Left forelimb (tissue), 1 donor: Measurements from ENCODE around the gene PTMA.
A peak's percentile ranks its signal among the peaks of the same experiment; 100 is the strongest.

Experiments
- DNase-seq: peaks from one replicate; pipeline ENCODE4 v3.0.0-alpha.2; 2018; ENCODE audit warnings: low spot score

The PTMA gene

DNA sequence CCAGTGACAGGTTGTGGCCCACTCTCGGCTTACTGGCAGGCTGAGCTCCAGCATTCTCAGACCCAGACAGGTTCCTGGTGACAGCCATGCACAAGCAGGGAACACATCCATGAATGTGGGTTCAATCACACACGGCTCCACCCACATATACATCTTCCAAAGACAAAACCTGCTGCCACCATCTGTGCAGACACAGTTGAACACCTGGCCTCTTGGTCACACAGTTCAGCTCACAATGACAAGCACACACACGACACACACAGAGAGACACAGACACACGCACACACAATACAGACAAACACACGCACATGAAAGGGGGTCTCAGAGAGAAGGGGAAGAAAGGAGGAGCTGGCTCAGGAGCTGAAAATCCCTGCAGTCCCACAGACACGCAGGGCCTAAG lies 32.1 kb upstream of the PTMA start:
- DNase-seq = no peak

- peak; percentile 87 for DNase-seq
These were observed 30.7 kb upstream of the PTMA start for GRCh38 chr2:231677632-231678104.

DNA sequence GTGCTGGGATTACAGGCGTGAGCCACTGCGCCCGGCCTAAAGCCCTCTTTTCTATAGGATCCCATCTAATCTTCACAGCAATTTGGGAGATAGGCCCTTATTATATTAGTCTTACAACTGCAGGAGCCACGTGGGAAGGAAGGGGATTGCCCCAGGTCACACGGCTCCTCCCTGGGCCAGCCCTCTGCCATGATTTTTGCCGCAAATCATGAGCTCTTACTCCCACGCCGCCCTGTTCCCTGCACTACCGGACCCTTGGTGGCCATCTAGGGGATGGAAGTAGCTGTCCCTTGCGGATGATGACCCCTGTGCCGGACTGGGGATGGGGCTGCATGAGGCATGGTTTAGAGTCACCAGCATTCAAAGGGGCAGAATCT lies 28.4 kb upstream of the PTMA start:
- no peak for DNase-seq

GRCh38 chr2:231680285-231680991 lies 27.9 kb upstream of the PTMA start:
- DNase-seq = no peak

DNA sequence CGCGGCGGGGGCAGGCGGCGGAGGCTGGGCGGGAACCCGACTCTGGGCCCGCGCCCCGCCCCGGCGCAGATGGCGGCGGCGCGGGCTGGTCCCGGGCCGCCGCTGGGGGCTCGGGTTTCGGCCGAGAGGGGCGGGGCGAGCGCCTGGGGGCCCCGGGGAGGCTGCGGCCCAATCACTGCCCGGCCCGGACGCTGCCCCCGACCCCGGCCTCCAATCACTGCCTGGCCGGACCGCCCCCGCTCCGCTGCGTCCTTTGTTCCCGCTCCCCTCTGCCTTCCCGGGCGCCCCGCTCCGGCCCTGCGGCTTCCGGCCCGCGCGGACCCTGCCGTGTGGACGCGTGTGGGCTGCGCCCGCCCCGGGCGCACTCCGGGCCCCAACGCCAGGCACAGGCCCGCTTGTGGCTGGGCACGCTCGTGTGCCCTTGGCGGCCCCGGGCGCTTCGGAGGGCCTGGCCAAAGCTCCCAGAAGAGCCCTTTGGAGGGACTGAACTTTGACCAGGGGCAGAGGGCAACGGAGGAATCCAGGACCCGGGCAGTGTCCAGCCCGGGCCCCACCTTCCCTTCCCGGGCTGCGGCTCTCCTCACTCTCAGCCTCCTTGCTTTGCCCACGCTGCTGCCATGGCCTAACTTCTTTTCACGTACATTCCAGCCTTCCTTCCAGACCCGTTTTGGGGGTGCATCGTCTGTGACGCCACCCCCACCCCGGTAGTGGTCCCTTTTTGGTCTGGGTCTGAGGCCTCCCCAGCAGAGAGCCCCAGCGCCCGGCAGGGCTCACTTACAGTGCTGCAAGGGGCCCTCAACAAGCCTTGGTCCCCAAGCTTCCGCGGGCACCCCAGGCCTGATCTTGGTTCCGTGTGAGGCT lies 27.1 kb upstream of the PTMA start:
- DNase-seq = peak; percentile 93

GRCh38 chr2:231682603-231683291 lies 25.6 kb upstream of the PTMA start:
- DNase-seq = no peak

GRCh38 chr2:231683292-231684235 lies 24.8 kb upstream of the PTMA start:
- no peak for DNase-seq

DNA sequence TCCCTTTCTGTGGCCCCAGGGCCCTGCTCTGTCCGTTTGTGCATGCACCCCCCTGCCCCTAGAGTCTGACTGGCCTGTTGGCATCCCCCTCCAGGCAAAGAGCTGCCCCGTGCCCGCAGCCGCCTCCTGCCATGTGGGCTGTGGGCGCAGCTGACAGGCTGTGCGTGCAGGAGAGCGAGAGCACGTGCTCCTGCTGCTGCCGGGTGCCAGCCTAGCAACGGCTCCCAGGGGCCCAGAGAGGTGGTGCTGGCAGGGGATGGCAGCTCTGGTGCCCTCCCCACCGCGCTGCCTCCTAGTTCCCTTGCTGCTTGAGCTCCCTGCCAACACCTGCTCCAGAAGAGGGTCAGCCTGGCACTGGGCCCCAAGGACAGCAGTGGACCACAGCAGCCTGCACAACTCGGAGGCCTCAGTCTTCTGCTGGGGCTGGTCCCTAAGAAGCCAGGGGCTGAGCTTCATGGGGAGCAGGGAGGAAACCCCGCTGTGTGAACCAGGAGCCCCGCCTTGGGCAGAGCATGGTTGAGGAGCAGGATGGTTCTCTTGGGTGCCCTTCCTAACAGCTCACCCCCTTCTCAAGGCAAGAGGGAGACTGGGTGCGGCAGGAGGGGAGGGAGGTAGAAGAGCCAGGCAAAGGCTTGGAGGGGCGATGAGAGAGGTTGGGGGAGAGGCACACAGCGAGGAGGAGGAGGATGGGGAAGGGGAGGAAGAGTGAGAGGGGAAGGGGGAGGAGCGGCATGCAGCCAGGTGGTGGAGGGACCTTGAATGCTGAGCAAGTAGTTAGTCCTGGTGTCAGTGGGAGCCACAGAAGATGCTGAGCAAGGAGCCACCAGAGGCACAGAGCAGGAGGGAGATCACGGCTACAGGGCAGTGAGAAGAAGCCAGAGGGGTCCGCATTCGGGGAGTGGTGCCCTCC lies 23.8 kb upstream of the PTMA start:
- no peak for DNase-seq

DNA sequence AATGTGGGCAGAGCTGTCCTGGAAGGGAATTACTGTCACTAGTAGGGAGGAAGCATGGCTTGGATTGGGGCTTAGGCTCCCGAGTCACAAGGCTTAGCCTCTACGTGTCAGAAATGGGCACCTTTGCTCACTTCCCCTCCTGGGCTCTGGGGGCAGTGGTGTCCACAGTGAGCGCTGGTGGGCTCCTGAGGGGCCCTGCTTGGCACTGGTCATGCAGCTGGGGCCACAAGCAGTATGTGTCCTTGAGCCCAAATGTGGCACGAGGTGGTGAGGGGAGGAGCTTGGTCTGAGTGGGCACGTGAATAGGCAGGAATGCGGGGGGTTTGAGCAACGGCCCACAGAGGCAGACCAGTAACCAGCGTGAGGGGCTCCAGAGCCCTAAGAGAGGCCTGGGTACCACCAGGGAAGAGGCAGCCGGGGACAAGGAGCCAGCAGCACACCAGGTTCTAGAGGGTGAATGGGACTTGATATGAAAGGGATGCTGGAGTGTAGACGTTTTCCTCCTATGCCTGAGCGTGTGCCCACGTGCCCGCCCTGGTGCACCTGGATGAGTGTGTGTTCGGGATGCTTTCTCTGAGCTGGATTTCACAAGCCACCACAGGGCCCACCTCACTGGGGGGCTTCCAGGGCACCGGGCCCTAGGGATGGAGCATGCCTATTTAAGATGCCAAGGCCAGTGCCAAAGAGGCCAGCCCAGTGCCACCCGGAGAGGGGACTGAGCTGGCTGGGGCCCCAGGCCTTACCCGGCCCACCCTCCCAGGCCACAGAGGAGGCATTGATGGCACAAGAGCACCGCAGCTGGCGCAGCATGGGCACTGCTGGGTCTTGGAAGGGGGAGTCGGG lies 22.8 kb upstream of the PTMA start:
- DNase-seq = peak; percentile 61

GRCh38 chr2:231686192-231687100 lies 21.9 kb upstream of the PTMA start:
- DNase-seq = no peak

DNA sequence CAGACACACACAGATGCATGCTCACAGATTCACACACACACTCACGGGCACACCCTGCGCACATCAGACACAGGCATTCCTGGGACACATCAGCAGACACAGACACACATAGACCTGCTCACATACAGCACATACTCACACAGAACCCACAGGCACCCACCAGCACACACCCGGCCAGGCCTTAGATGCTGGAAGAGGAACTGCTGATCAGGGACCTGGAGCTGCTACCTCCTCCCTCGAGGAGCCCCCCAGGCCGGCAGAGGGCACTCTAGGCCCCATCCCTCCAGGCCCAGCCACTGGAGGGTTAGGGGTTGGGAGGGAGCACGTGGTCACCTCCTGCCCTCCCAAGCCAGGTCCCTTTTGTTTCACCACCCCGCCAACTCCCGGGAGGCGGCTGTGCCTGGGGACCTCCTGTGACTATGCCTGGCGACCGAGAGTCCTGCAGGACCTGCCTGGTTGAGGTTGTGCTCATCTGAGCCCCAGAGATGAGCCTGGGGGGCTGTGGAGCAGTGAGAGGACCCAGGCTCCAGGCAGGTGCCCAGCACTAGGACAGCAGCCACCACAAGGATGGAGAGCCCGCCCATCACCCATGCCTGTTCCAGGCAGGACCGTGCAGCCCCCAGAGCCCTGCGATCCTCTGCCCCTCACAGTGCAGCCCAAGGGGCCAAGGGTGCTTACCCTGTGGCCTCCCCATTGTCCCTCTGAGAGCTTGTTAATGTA lies 21.0 kb upstream of the PTMA start:
- peak; percentile 70 for DNase-seq

GRCh38 chr2:231687961-231688360 lies 20.4 kb upstream of the PTMA start:
- no peak for DNase-seq

GRCh38 chr2:231688719-231689118 lies 19.6 kb upstream of the PTMA start:
- no peak for DNase-seq

- DNase-seq = no peak
These were observed 19.0 kb upstream of the PTMA start for GRCh38 chr2:231689124-231689893.

GRCh38 chr2:231691251-231691772 lies 17.0 kb upstream of the PTMA start:
- no peak for DNase-seq

DNA sequence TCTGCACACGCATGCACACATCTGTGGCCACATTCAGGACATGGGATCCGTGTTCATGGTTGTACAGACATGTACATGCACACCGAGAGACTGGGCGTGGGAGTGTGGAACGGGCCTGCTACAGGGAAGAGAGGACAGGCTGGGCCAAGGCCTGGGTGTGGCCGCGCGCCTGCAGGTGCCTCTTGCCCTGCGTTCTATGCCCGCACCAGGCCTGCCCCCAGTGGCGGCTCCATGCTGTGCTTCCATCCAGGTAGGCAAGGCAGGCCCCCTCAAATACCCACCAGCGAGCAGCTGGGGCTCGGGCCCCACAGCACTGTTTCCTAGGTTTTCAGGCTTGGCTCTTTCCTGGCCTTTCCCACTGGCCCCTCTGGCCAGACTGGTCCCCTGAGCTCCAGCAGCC lies 15.5 kb upstream of the PTMA start:
- no peak for DNase-seq

- no peak for DNase-seq
These were observed 14.4 kb upstream of the PTMA start for GRCh38 chr2:231693956-231694355.
